ENCODE results near the gene AMT. TPM values are rescaled to one million over a fixed set of nuclear protein-coding genes. Genes with fewer than 3 reads are reported as not detected.

The AMT gene
- total and polyA plus RNA-seq, 2 of the 13 experiments (the other 11 are each of a cell fraction or from before 2014, with no cell fraction given), result 35.3 to 59.0 TPM

DNA sequence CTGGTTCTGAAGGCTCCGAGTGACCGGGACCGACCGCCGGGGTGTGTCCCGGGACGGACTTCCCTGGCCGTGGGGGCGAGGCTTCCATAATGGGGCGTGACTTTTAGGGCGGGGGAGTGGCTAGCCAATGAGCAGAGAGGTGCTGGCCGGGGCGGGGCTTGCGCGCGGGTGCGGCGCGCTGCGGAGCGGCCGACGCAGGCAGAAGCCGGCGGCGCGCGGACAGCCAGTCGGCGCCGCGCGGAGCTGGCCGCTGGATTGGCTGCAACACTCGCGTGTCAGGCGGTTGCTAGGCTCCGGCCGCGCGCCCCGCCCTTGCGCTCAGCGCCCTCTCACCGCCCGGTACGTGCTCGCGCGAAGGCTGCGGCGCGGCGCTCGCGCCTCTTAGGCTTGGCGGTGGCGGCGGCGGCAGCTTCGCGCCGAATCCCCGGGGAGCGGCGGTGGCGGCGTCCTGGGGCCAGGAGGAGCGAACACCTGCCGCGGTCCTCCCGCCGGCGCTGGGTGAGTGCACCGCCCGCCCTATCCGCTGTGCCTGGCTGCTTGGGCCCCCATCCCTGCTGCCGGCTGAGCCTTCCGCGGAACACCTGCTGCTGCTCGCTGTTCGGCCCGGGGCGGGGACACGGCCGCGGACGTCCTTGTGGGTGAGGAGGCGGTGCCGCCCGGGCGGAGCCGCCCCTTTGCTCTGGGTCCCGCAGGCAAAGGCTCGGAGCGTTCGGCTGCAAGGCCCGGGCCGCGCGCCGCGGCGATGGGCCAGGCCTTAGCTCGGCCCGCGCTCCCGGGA lies 47.9 kb upstream of the AMT start, which contains the start of gene DAG1 (continued):
- TF ChIP-seq KDM5A (IDR thresholded peaks at IDR 0.05; ENCODE audit: borderline replicate concordance, low read length) (peak; percentile 69; the same call in 1 of the 2 replicates), CCDC6 (CRISPR knock-in tag; IDR thresholded peaks at IDR 0.05) (peak; percentile 69; the same call in 1 of the 2 replicates), ZBTB21 (CRISPR knock-in tag; IDR thresholded peaks at IDR 0.05) (no peak), ELF3 (CRISPR knock-in tag; IDR thresholded peaks at IDR 0.05) (peak; percentile 71), HOXD1 (CRISPR knock-in tag; IDR thresholded peaks at IDR 0.05) (peak; percentile 38), ZNF451 (CRISPR knock-in tag; IDR thresholded peaks at IDR 0.05) (peak; percentile 80; the same call in 1 of the 2 replicates), THAP11 (CRISPR knock-in tag; IDR thresholded peaks at IDR 0.05) (peak; percentile 64), DMAP1 (CRISPR knock-in tag; IDR thresholded peaks at IDR 0.05) (no peak; the same call in 1 of the 2 replicates), GMEB1 (CRISPR knock-in tag; IDR thresholded peaks at IDR 0.05; ENCODE audit: borderline replicate concordance) (peak; percentile 78), POLR2AphosphoS5 (IDR thresholded peaks at IDR 0.05; ENCODE audit: low read depth, low read length) (peak; percentile 66)
- TF ChIP-seq, protein P1, sequence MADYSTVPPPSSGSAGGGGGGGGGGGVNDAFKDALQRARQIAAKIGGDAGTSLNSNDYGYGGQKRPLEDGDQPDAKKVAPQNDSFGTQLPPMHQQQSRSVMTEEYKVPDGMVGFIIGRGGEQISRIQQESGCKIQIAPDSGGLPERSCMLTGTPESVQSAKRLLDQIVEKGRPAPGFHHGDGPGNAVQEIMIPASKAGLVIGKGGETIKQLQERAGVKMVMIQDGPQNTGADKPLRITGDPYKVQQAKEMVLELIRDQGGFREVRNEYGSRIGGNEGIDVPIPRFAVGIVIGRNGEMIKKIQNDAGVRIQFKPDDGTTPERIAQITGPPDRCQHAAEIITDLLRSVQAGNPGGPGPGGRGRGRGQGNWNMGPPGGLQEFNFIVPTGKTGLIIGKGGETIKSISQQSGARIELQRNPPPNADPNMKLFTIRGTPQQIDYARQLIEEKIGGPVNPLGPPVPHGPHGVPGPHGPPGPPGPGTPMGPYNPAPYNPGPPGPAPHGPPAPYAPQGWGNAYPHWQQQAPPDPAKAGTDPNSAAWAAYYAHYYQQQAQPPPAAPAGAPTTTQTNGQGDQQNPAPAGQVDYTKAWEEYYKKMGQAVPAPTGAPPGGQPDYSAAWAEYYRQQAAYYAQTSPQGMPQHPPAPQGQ (CRISPR knock-in tag; IDR thresholded peaks at IDR 0.05; ENCODE audit: borderline replicate concordance), result no peak
- TF ChIP-seq, protein P2, sequence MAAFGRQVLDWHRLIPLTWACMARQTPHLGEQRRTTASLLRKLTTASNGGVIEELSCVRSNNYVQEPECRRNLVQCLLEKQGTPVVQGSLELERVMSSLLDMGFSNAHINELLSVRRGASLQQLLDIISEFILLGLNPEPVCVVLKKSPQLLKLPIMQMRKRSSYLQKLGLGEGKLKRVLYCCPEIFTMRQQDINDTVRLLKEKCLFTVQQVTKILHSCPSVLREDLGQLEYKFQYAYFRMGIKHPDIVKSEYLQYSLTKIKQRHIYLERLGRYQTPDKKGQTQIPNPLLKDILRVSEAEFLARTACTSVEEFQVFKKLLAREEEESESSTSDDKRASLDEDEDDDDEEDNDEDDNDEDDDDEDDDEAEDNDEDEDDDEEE (CRISPR knock-in tag; IDR thresholded peaks at IDR 0.05), result peak; percentile 75; the same call in 1 of the 2 replicates
- TF ChIP-seq, protein P3, sequence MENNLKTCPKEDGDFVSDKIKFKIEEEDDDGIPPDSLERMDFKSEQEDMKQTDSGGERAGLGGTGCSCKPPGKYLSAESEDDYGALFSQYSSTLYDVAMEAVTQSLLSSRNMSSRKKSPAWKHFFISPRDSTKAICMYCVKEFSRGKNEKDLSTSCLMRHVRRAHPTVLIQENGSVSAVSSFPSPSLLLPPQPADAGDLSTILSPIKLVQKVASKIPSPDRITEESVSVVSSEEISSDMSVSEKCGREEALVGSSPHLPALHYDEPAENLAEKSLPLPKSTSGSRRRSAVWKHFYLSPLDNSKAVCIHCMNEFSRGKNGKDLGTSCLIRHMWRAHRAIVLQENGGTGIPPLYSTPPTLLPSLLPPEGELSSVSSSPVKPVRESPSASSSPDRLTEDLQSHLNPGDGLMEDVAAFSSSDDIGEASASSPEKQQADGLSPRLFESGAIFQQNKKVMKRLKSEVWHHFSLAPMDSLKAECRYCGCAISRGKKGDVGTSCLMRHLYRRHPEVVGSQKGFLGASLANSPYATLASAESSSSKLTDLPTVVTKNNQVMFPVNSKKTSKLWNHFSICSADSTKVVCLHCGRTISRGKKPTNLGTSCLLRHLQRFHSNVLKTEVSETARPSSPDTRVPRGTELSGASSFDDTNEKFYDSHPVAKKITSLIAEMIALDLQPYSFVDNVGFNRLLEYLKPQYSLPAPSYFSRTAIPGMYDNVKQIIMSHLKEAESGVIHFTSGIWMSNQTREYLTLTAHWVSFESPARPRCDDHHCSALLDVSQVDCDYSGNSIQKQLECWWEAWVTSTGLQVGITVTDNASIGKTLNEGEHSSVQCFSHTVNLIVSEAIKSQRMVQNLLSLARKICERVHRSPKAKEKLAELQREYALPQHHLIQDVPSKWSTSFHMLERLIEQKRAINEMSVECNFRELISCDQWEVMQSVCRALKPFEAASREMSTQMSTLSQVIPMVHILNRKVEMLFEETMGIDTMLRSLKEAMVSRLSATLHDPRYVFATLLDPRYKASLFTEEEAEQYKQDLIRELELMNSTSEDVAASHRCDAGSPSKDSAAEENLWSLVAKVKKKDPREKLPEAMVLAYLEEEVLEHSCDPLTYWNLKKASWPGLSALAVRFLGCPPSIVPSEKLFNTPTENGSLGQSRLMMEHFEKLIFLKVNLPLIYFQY (CRISPR knock-in tag; IDR thresholded peaks at IDR 0.05; ENCODE audit: borderline replicate concordance), result peak; percentile 95
- TF ChIP-seq, protein P4, sequence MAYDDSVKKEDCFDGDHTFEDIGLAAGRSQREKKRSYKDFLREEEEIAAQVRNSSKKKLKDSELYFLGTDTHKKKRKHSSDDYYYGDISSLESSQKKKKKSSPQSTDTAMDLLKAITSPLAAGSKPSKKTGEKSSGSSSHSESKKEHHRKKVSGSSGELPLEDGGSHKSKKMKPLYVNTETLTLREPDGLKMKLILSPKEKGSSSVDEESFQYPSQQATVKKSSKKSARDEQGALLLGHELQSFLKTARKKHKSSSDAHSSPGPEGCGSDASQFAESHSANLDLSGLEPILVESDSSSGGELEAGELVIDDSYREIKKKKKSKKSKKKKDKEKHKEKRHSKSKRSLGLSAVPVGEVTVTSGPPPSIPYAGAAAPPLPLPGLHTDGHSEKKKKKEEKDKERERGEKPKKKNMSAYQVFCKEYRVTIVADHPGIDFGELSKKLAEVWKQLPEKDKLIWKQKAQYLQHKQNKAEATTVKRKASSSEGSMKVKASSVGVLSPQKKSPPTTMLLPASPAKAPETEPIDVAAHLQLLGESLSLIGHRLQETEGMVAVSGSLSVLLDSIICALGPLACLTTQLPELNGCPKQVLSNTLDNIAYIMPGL (CRISPR knock-in tag; IDR thresholded peaks at IDR 0.05; ENCODE audit: borderline replicate concordance in 1 of 2, low read depth in 1 of 2), result peak in 1 of 2 experiments; percentile 50
- TF ChIP-seq, protein P5, sequence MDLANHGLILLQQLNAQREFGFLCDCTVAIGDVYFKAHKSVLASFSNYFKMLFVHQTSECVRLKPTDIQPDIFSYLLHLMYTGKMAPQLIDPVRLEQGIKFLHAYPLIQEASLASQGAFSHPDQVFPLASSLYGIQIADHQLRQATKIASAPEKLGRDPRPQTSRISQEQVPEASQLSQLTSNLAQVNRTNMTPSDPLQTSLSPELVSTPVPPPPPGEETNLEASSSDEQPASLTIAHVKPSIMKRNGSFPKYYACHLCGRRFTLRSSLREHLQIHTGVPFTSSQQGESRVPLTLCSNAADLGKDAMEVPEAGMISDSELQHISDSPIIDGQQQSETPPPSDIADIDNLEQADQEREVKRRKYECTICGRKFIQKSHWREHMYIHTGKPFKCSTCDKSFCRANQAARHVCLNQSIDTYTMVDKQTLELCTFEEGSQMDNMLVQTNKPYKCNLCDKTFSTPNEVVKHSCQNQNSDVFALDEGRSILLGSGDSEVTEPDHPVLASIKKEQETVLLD (CRISPR knock-in tag; IDR thresholded peaks at IDR 0.05; ENCODE audit: low read depth), result peak; percentile 61

Measured in HepG2 (cell line).